HCT116 (cell line): Measurements from ENCODE around the gene PRR36. TPM values are rescaled to one million over a fixed set of nuclear protein-coding genes. Genes with fewer than 3 reads are reported as not detected.

ENCODE experiments used
- ATAC-seq: fragments of 200-7000 bp; cut with Tn5 transposase; 2 replicates; pipeline ENCODE4 v1.9.1; 2020; ENCODE audit warnings: mild to moderate bottlenecking, moderate library complexity
- BruUV-seq: library from RNA; stranded (reverse); fragments of 400-500 nt; replicated peaks from 2 replicates; lab custom pipeline; 2021; lab: Mats Ljungman, UMichigan
- CTCF ChIA-PET: fragments of 300-600 bp; sonication (Branson Sonifier 250); formaldehyde crosslinking; loops from one replicate; lab custom pipeline; 2021; ENCODE audit warnings: antibody characterized with exemption; lab: Charles Lee
- POLR2A ChIA-PET: fragments of 300-600, 350-600 bp; sonication (Branson Sonifier 250); formaldehyde crosslinking; loops from one replicate; lab custom pipeline; 2021; ENCODE audit warnings: antibody characterized with exemption; lab: Charles Lee
- RAD21 ChIA-PET, 2 experiments: fragments of 300-600 bp; sonication (Branson Sonifier 250); formaldehyde crosslinking; loops; one replicate each; lab custom pipeline; 2023; ENCODE audit warnings: low total read pairs in 2 of 2; ENCODE audit not compliant: uncharacterized antibody in 2 of 2, unreplicated experiment in 2 of 2, low non-redundant PET in 1 of 2; lab: Charles Lee
- DNase-seq: peaks from one replicate; pipeline ENCODE4 v3.0.0-alpha.2; 2010; ENCODE audit warnings: low read depth, low spot score
- H2AFZ ChIP-seq: fragments of 200-600 bp; shearing (Covaris generic), sonication (generic); 2 replicates; pipeline ENCODE4 v1.6.1; 2017; ENCODE audit warnings: low read depth, mixed run types, mixed read lengths, antibody characterized with exemption, low read length; ENCODE audit not compliant: poor library complexity, severe bottlenecking
- H3K27ac ChIP-seq: 2 replicates; pipeline ENCODE4 v1.5.1; 2012; ENCODE audit warnings: low read depth, low read length
- H3K27me3 ChIP-seq: fragments of 200-600 bp; sonication (generic); 2 replicates; pipeline ENCODE4 v1.6.1; 2016; ENCODE audit warnings: mixed run types, low read length, mixed read lengths; ENCODE audit not compliant: insufficient read depth
- H3K36me3 ChIP-seq, 2 experiments: fragments of 200-500 bp in 1 of 2; fragments of 200-600 bp in 1 of 2; sonication (Bioruptor generic) in 1 of 2; sonication (generic) in 1 of 2; 2 replicates each; pipeline versions ENCODE4 v1.5.1 to v1.6.1; 2014 to 2016; ENCODE audit warnings: low read length in 2 of 2, inconsistent platforms in 1 of 2, mixed read lengths in 1 of 2, mixed run types in 1 of 2; ENCODE audit not compliant: insufficient read depth in 2 of 2, control insufficient read depth in 1 of 2
- H3K4me1 ChIP-seq, 2 experiments: fragments of 200-600 bp in 1 of 2; sonication (generic) in 1 of 2; 2 replicates each; pipeline versions ENCODE4 v1.5.1 to v1.6.1; 2012 to 2017; ENCODE audit warnings: low read length in 2 of 2, inconsistent platforms in 1 of 2, mild to moderate bottlenecking in 1 of 2, mixed read lengths in 1 of 2, mixed run types in 1 of 2, moderate library complexity in 1 of 2; ENCODE audit not compliant: insufficient read depth in 2 of 2, control insufficient read depth in 1 of 2
- H3K4me2 ChIP-seq: fragments of 200-600 bp; sonication (generic); 2 replicates; pipeline ENCODE4 v1.6.1; 2017; ENCODE audit warnings: mixed run types, low read length, mixed read lengths
- H3K4me3 ChIP-seq, 2 experiments: fragments of 200-600 bp in 1 of 2; sonication (generic) in 1 of 2; replicated peaks in 1 of 2; 2 replicates each; pipeline ENCODE4 v1.5.1; 2011 to 2016; ENCODE audit warnings: low read length in 2 of 2, control low read depth in 1 of 2, low read depth in 1 of 2, mild to moderate bottlenecking in 1 of 2, mixed read lengths in 1 of 2, mixed run types in 1 of 2
- H3K79me2 ChIP-seq: fragments of 200-600 bp; sonication (generic); 2 replicates; pipeline ENCODE4 v1.6.1; 2017; ENCODE audit warnings: mild to moderate bottlenecking, mixed run types, low read length, moderate library complexity, mixed read lengths; ENCODE audit not compliant: insufficient read depth
- H3K9ac ChIP-seq: fragments of 200-600 bp; sonication (generic); 2 replicates; pipeline ENCODE4 v1.6.1; 2016; ENCODE audit warnings: low read length, mixed read lengths
- H3K9me2 ChIP-seq: fragments of 200-600 bp; sonication (generic), shearing (Covaris generic); 2 replicates; pipeline ENCODE4 v1.6.1; 2017; ENCODE audit warnings: mixed run types, mild to moderate bottlenecking, moderate library complexity; ENCODE audit not compliant: insufficient read depth
- H3K9me3 ChIP-seq, 2 experiments: fragments of 200-500 bp in 1 of 2; fragments of 200-600 bp in 1 of 2; sonication (Bioruptor generic) in 1 of 2; sonication (generic) in 1 of 2; 2 replicates each; pipeline ENCODE4 v1.6.1; 2014 to 2017; ENCODE audit warnings: low read length in 2 of 2, mixed read lengths in 2 of 2, inconsistent platforms in 1 of 2, low read depth in 1 of 2, mild to moderate bottlenecking in 1 of 2, mixed run types in 1 of 2, moderate library complexity in 1 of 2; ENCODE audit not compliant: control insufficient read depth in 1 of 2, insufficient read depth in 1 of 2
- H4K20me1 ChIP-seq: fragments of 200-600 bp; sonication (generic), shearing (Covaris generic); 2 replicates; pipeline ENCODE4 v1.6.1; 2017; ENCODE audit warnings: mixed run types, mild to moderate bottlenecking, moderate library complexity; ENCODE audit not compliant: insufficient read depth
- CBX3 ChIP-seq: IDR thresholded peaks from 2 replicates; pipeline ENCODE4 v1.6.1; 2012; ENCODE audit warnings: low read depth
- CEBPB ChIP-seq: IDR thresholded peaks from 2 replicates; pipeline ENCODE4 v1.6.1; 2012; ENCODE audit warnings: low read depth
- EGR1 ChIP-seq: IDR thresholded peaks from 2 replicates; pipeline ENCODE4 v1.6.1; 2012; ENCODE audit warnings: low read depth
- ELF1 ChIP-seq: IDR thresholded peaks from 2 replicates; pipeline ENCODE4 v1.6.1; 2012; ENCODE audit warnings: low read depth, borderline replicate concordance
- EZH2 ChIP-seq: fragments of 200-600 bp; sonication (generic); IDR thresholded peaks from 2 replicates; pipeline ENCODE4 v1.6.1; 2017; ENCODE audit warnings: antibody characterized with exemption, mixed run types
- POLR2A ChIP-seq: IDR thresholded peaks from 2 replicates; pipeline ENCODE4 v1.7.0; 2011; ENCODE audit warnings: borderline replicate concordance; ENCODE audit not compliant: insufficient read depth, insufficient read length; ENCODE audit errors: extremely low read depth
- POLR2AphosphoS5 ChIP-seq: IDR thresholded peaks from 2 replicates; pipeline ENCODE4 v1.6.1; 2011; ENCODE audit warnings: mild to moderate bottlenecking, low read depth, low read length, moderate library complexity
- SIN3A ChIP-seq: IDR thresholded peaks from 2 replicates; pipeline ENCODE4 v1.6.1; 2012; ENCODE audit warnings: low read depth
- SRF ChIP-seq: IDR thresholded peaks from 2 replicates; pipeline ENCODE4 v1.6.1; 2012; ENCODE audit warnings: low read depth
- ZFX ChIP-seq: fragments of 450-650 bp; IDR thresholded peaks from 2 replicates; pipeline ENCODE4 v1.6.1; 2017
- ZNF274 ChIP-seq: fragments of 200-500 bp; sonication (Bioruptor generic); IDR thresholded peaks from 2 replicates; pipeline ENCODE4 v1.6.1; 2014; ENCODE audit warnings: mild to moderate bottlenecking, low read depth, low read length, inconsistent platforms
- intact Hi-C: fragments of 100-400 bp; cut with micrococcal nuclease; formaldehyde crosslinking; loops from 2 replicates; pipeline ENCODE4 v1.10.0; 2022
- total RNA-seq: library from RNA; stranded (reverse); gene quantifications from one replicate; pipeline ENCODE4 v1.2.1, GENCODE V29; 2021; ENCODE audit not compliant: unreplicated experiment
- TF ChIP-seq, protein P1 (sequence below): IDR thresholded peaks from 2 replicates; pipeline ENCODE4 v1.6.1; 2012
- TF ChIP-seq, protein P2 (sequence below), 3 experiments: fragments of 200-600 bp in 1 of 3; sonication (generic) in 1 of 3; IDR thresholded peaks in 2 of 3; conservative IDR thresholded peaks in 1 of 3; 2 replicates each; pipeline ENCODE4 v1.5.1; 2012 to 2017; ENCODE audit warnings: low read depth in 2 of 3, low read length in 2 of 3, antibody characterized with exemption in 1 of 3, borderline replicate concordance in 1 of 3, control low read depth in 1 of 3, mild to moderate bottlenecking in 1 of 3, mixed read lengths in 1 of 3, mixed run types in 1 of 3, moderate library complexity in 1 of 3; ENCODE audit not compliant: insufficient read depth in 1 of 3
- TF ChIP-seq, protein P3 (sequence below): IDR thresholded peaks from 2 replicates; pipeline ENCODE4 v1.6.1; 2011; ENCODE audit warnings: mild to moderate bottlenecking, low read length, moderate library complexity; ENCODE audit not compliant: insufficient replicate concordance; ENCODE audit errors: extremely low read depth

Gene PRR36
- total RNA-seq, 1 experiment from 2014 or later, result 7.5 TPM

DNA sequence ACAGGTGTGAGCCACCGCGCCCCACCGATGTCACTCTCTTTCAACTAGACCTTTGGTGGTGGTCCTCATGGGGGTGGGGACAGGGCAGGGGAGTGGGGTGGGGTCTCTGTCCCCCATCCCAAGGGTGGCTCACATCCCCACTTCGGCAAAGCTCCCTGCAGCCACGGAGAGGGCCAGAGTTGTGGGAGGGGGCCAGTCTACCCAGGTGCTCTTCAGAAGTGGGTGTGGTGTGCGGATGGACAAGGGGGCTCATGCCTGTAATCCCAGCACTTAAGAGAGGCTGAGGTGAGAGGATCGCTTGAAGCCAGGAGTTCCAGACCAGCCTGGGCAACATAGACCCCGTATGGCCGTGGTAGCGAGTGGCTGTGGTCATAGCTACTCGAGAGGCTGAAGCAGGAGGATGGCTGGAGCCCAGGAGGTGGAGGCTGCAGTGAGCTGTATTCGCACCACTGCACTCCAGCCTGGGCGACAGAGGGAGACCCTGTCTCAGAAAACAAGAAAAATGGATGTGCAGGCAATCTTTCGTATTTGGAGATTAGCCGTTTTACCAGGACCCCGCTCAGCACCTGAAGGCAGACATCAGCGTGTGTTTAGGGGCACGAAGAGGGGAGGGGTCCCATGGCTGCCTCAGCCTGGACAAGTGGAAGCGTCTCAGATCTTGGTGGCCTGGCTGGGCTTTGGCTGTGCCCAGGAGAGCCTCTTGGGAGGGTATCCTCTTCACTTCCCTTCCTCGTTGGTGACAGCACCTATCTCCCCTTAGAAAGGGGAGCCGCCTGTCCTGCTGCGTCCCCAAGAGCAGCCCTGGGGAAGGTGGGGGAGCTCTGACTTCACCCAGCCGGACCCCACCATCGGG, 41.3 kb upstream of the PRR36 start:
- peak overlapping the region; percentile 66 to 74 for H3K4me3 ChIP-seq
- DNase-seq (no peak), ATAC-seq (no peak)
- H3K9me2 ChIP-seq, result no peaks in the 10 kb centered on the region
- BruUV-seq, result no TSS peak
- H3K79me2 ChIP-seq, result peaks cover 10% of the 10 kb centered on the region; the same call in 1 of the 2 replicates
- no peaks in the 10 kb centered on the region for H4K20me1 ChIP-seq
- peak overlapping the region; percentile 89 for H3K9ac ChIP-seq
- no peaks in the 10 kb centered on the region for H3K9me3 ChIP-seq
- ChIA-PET CTCF (interaction anchor here (1.3 kb wide), 1 partner anchor 12 kb away, joined by 6 read pairs; the partner anchor contains the start of gene MAP2K7), RAD21 (no interaction called here), POLR2A (no interaction called here)
- peak overlapping the region; percentile 89 for H3K27ac ChIP-seq
- H3K27me3 ChIP-seq, result no peaks in the 10 kb centered on the region
- H3K36me3 ChIP-seq, result peaks cover 5 to 6% of the 10 kb centered on the region in 2 experiments; a peak in 3 of 4 replicates
- intact Hi-C loops, result no loop called here
- no peak overlapping the region for H2AFZ ChIP-seq
- H3K4me1 ChIP-seq, result peaks cover 14 to 47% of the 10 kb centered on the region in 2 experiments; a peak in 3 of 4 replicates
- no peak for TF ChIP-seq ELF1
- TF ChIP-seq ZFX, result no peak
- TF ChIP-seq CEBPB, result no peak
- H3K4me2 ChIP-seq, result peak overlapping the region; percentile 91

DNA sequence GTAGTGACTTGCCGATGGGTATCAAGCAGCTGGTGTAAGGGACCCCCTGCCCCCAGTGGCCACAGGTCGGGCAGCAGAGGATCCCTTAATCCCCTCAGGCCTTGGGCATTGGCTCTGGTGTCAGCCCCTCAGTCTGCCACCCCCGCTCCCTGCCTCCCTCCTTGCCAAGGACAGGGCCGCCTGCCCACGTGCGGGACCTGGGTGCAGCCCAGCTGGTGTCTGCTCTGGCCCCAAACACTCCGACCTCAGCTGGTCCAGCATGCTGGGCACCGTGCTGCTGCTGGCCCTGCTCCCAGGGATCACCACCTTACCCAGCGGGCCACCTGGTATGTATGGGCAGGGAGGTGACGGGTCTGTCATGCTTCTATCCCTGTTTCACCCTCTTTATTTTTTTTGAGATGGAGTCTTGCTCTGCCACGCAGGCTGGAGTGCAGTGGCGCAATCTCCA, 40.4 kb upstream of the PRR36 start, which contains the start of gene TGFBR3L:
Gene TGFBR3L (plus strand): TSS at position 233 of the 448 bp plus-strand sequence.
- CTCF ChIA-PET, result no interaction called here
- TF ChIP-seq CEBPB (no peak), SIN3A (no peak), CBX3 (no peak), POLR2AphosphoS5 (no peak; the same call in 1 of the 2 replicates), EZH2 (no peak), EGR1 (no peak), ZFX (no peak), SRF (no peak), ZNF274 (no peak), POLR2A (no peak), ELF1 (no peak)
- TF ChIP-seq, protein P1, sequence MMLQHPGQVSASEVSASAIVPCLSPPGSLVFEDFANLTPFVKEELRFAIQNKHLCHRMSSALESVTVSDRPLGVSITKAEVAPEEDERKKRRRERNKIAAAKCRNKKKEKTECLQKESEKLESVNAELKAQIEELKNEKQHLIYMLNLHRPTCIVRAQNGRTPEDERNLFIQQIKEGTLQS, result no peak
- TF ChIP-seq, protein P2, sequence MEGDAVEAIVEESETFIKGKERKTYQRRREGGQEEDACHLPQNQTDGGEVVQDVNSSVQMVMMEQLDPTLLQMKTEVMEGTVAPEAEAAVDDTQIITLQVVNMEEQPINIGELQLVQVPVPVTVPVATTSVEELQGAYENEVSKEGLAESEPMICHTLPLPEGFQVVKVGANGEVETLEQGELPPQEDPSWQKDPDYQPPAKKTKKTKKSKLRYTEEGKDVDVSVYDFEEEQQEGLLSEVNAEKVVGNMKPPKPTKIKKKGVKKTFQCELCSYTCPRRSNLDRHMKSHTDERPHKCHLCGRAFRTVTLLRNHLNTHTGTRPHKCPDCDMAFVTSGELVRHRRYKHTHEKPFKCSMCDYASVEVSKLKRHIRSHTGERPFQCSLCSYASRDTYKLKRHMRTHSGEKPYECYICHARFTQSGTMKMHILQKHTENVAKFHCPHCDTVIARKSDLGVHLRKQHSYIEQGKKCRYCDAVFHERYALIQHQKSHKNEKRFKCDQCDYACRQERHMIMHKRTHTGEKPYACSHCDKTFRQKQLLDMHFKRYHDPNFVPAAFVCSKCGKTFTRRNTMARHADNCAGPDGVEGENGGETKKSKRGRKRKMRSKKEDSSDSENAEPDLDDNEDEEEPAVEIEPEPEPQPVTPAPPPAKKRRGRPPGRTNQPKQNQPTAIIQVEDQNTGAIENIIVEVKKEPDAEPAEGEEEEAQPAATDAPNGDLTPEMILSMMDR (IDR thresholded peaks at IDR 0.05 in 2 of 3, conservative IDR thresholded peaks at IDR 0.05 in 1 of 3; ENCODE audit: borderline replicate concordance in 1 of 3, insufficient read depth in 1 of 3, low read depth in 2 of 3, low read length in 2 of 3), result no peak
- TF ChIP-seq, protein P3, sequence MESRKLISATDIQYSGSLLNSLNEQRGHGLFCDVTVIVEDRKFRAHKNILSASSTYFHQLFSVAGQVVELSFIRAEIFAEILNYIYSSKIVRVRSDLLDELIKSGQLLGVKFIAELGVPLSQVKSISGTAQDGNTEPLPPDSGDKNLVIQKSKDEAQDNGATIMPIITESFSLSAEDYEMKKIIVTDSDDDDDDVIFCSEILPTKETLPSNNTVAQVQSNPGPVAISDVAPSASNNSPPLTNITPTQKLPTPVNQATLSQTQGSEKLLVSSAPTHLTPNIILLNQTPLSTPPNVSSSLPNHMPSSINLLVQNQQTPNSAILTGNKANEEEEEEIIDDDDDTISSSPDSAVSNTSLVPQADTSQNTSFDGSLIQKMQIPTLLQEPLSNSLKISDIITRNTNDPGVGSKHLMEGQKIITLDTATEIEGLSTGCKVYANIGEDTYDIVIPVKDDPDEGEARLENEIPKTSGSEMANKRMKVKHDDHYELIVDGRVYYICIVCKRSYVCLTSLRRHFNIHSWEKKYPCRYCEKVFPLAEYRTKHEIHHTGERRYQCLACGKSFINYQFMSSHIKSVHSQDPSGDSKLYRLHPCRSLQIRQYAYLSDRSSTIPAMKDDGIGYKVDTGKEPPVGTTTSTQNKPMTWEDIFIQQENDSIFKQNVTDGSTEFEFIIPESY, result no peak

More for the DNA sequence above, 40.4 kb upstream of the PRR36 start, which contains the start of gene TGFBR3L:
- no peak for ATAC-seq
- ChIA-PET RAD21 (no interaction called here), POLR2A (no interaction called here)
- Histone ChIP-seq H3K27ac (peak within 1 kb of the TSS; percentile 89), H3K36me3 (peaks cover 5 to 6% of the 10 kb centered on the region in 2 experiments; a peak in 3 of 4 replicates), H3K9ac (peak within 1 kb of the TSS; percentile 89; the same call in 1 of the 2 replicates), H3K4me3 (no peak within 1 kb of the TSS), H3K4me1 (peaks cover 14 to 42% of the 10 kb centered on the region in 2 experiments; a peak in 3 of 4 replicates), H3K27me3 (no peaks in the 10 kb centered on the region), H3K9me2 (no peaks in the 10 kb centered on the region), H3K79me2 (peaks cover 10% of the 10 kb centered on the region; the same call in 1 of the 2 replicates), H3K4me2 (peak within 1 kb of the TSS; percentile 91), H2AFZ (no peak within 1 kb of the TSS), H3K9me3 (no peaks in the 10 kb centered on the region), H4K20me1 (no peaks in the 10 kb centered on the region)
- DNase-seq, result no peak
- intact Hi-C loops, result no loop called here
- no TSS peak for BruUV-seq
